K562 (cell line): Measurements from ENCODE around the gene CFAP410. TPM values are rescaled to one million over a fixed set of nuclear protein-coding genes. Genes with fewer than 3 reads are reported as not detected.

ENCODE experiments used
- CBX3 ChIP-seq, 2 experiments: IDR thresholded peaks; 1 replicate in 1 of 2; 2 replicates in 1 of 2; pipeline ENCODE4 v1.6.1; 2012; ENCODE audit warnings: inconsistent platforms in 2 of 2, low read length in 2 of 2, borderline replicate concordance in 1 of 2, control low read depth in 1 of 2
- CEBPB ChIP-seq: fragments of 450-650 bp; IDR thresholded peaks from 2 replicates; pipeline ENCODE4 v1.6.1; 2016; ENCODE audit warnings: missing genetic modification characterization, missing compliant biosample characterization
- FIP1L1 ChIP-seq: fragments of 200-400 bp; formaldehyde crosslinking; IDR thresholded peaks from 2 replicates; pipeline ENCODE4 v1.6.1; 2018; ENCODE audit warnings: mild to moderate bottlenecking, low read depth, low read length; ENCODE audit not compliant: poor library complexity, severe bottlenecking
- FOXK2 ChIP-seq, 2 experiments: fragments of 450-650 bp; IDR thresholded peaks in 1 of 2; conservative IDR thresholded peaks in 1 of 2; 2 replicates each; pipeline ENCODE4 v1.6.1; 2016; ENCODE audit warnings: low read depth in 2 of 2, mild to moderate bottlenecking in 1 of 2
- GABPA ChIP-seq: fragments of 200-800 bp; sonication (Bioruptor generic); conservative IDR thresholded peaks from 2 replicates; pipeline ENCODE4 v1.6.1; 2016; ENCODE audit warnings: low read depth, missing genetic modification characterization, missing compliant biosample characterization
- HMBOX1 ChIP-seq: sonication (generic); IDR thresholded peaks from 2 replicates; pipeline ENCODE4 v1.6.1; 2016
- MIER1 ChIP-seq: fragments of 450-650 bp; IDR thresholded peaks from 2 replicates; pipeline ENCODE4 v1.6.1; 2016; ENCODE audit warnings: antibody characterized with exemption, mild to moderate bottlenecking, low read depth
- NR0B1 ChIP-seq: fragments of 450-650 bp; IDR thresholded peaks from one replicate; pipeline ENCODE4 v1.6.1; 2018; ENCODE audit warnings: mild to moderate bottlenecking, moderate library complexity; ENCODE audit not compliant: partially characterized antibody
- NR3C1 ChIP-seq: sonication (generic); formaldehyde crosslinking; IDR thresholded peaks from 2 replicates; pipeline ENCODE4 v1.8.1; 2022; ENCODE audit warnings: missing genetic modification reagents
- RBBP5 ChIP-seq: fragments of 200-600 bp; sonication (generic); IDR thresholded peaks from 2 replicates; pipeline ENCODE4 v1.6.1; 2012; ENCODE audit warnings: borderline replicate concordance, mild to moderate bottlenecking, low read length, control low read depth, inconsistent platforms; ENCODE audit not compliant: insufficient read depth, poor library complexity, severe bottlenecking
- RBM17 ChIP-seq: fragments of 200-400 bp; formaldehyde crosslinking; IDR thresholded peaks from 2 replicates; pipeline ENCODE4 v1.6.1; 2017; ENCODE audit warnings: low read depth, mild to moderate bottlenecking, low read length, borderline replicate concordance
- SAP30 ChIP-seq: fragments of 200-600 bp; sonication (generic); IDR thresholded peaks from 2 replicates; pipeline ENCODE4 v1.6.1; 2012; ENCODE audit warnings: borderline replicate concordance, low read depth, mild to moderate bottlenecking, moderate library complexity, low read length, control low read depth, inconsistent platforms; ENCODE audit not compliant: insufficient read depth, poor library complexity, severe bottlenecking
- SMAD4 ChIP-seq: fragments of 250-450 bp; sonication (Bioruptor Pico); conservative IDR thresholded peaks from 2 replicates; pipeline ENCODE4 v1.8.0; 2021; ENCODE audit warnings: inconsistent platforms, mild to moderate bottlenecking, moderate library complexity
- STAT5B ChIP-seq: fragments of 250-450 bp; sonication (Bioruptor Pico); IDR thresholded peaks from 2 replicates; pipeline ENCODE4 v1.8.0; 2021; ENCODE audit warnings: mild to moderate bottlenecking, inconsistent platforms
- TCFL5 ChIP-seq: fragments of 250-450 bp; sonication (Bioruptor Pico); conservative IDR thresholded peaks from 2 replicates; pipeline ENCODE4 v1.6.1; 2021; ENCODE audit warnings: mild to moderate bottlenecking, moderate library complexity, matching md5 sums
- U2AF2 ChIP-seq: fragments of 200-400 bp; formaldehyde crosslinking; optimal IDR thresholded peaks from 2 replicates; pipeline ENCODE3; 2017; ENCODE audit warnings: low read depth, mild to moderate bottlenecking, low read length
- ZC3H4 ChIP-seq: sonication (generic); formaldehyde crosslinking; IDR thresholded peaks from 2 replicates; pipeline ENCODE4 v1.9.0; 2021; ENCODE audit warnings: missing genetic modification reagents, borderline replicate concordance
- ZNF184 ChIP-seq: sonication (generic); formaldehyde crosslinking; IDR thresholded peaks from 2 replicates; pipeline ENCODE4 v1.5.0; 2020; ENCODE audit warnings: missing genetic modification reagents
- ZNF311 ChIP-seq: fragments of 250-450 bp; sonication (Bioruptor Pico); IDR thresholded peaks from 2 replicates; pipeline ENCODE4 v1.4.0; 2020; ENCODE audit warnings: mild to moderate bottlenecking, moderate library complexity
- ZNF79 ChIP-seq: fragments of 250-450 bp; sonication (Bioruptor Pico); IDR thresholded peaks from 2 replicates; pipeline ENCODE4 v1.4.0; 2020; ENCODE audit warnings: low read depth, mild to moderate bottlenecking, moderate library complexity
- polyA plus RNA-seq, 8 experiments: library from polyadenylated mRNA; depleted of rRNA in 4 of 8; stranded (reverse) in 5 of 8; unstranded in 3 of 8; fragments of >200 nt; fragmentation: Nextera tagmentation in 2 of 8; fragmentation: Illumina TruSeq in 1 of 8; extraction: Ambion mirVana in 2 of 8; extraction: Trizol in 1 of 8; gene quantifications; 2 replicates each; pipeline versions ENCODE4 v1.2.1 to v1.2.3, GENCODE V29; 2011 to 2014; ENCODE audit warnings: inconsistent platforms in 1 of 8, missing spikeins in 1 of 8
- total RNA-seq, 7 experiments: library from RNA; depleted of rRNA in 6 of 7; stranded (reverse); fragments of >200 nt in 6 of 7; fragmentation: Illumina TruSeq in 2 of 7; extraction: Trizol in 2 of 7; gene quantifications; 2 replicates each; pipeline versions ENCODE4 v1.2.1 to v1.2.3, GENCODE V29; 2011 to 2021; ENCODE audit warnings: low replicate concordance in 1 of 7
- TF ChIP-seq, protein P1 (sequence below): fragments of 250-450 bp; sonication (Bioruptor Pico); IDR thresholded peaks from 2 replicates; pipeline ENCODE4 v1.8.0; 2021; ENCODE audit warnings: mild to moderate bottlenecking, moderate library complexity
- TF ChIP-seq, protein P2 (sequence below): fragments of 450-650 bp; IDR thresholded peaks from 2 replicates; pipeline ENCODE4 v1.6.1; 2016; ENCODE audit warnings: missing biosample characterization, missing genetic modification characterization

Gene CFAP410
- total and polyA plus RNA-seq, 9 of the 15 experiments (the other 6 are each of a cell fraction or from before 2014, with no cell fraction given): 0.07 to 17.3 (median 2.3) TPM

- TF ChIP-seq, protein P1, sequence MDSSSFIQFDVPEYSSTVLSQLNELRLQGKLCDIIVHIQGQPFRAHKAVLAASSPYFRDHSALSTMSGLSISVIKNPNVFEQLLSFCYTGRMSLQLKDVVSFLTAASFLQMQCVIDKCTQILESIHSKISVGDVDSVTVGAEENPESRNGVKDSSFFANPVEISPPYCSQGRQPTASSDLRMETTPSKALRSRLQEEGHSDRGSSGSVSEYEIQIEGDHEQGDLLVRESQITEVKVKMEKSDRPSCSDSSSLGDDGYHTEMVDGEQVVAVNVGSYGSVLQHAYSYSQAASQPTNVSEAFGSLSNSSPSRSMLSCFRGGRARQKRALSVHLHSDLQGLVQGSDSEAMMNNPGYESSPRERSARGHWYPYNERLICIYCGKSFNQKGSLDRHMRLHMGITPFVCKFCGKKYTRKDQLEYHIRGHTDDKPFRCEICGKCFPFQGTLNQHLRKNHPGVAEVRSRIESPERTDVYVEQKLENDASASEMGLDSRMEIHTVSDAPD (CRISPR knock-in tag): no peak
- peak; percentile 64 for TF ChIP-seq GABPA
- TF ChIP-seq SMAD4 (CRISPR knock-in tag): no peak
- TF ChIP-seq MIER1: no peak
- TF ChIP-seq FOXK2 (conservative IDR thresholded peaks at IDR 0.05 in 1 of 2, IDR thresholded peaks at IDR 0.05 in 1 of 2; ENCODE audit: low read depth in 2 of 2): no peak
- no peak for TF ChIP-seq CBX3 (IDR thresholded peaks at IDR 0.05; ENCODE audit: borderline replicate concordance in 1 of 2, low read length in 2 of 2)
- no peak for TF ChIP-seq RBM17
- TF ChIP-seq FIP1L1: peak; percentile 32
- no peak for TF ChIP-seq ZNF184 (CRISPR knock-in tag)
- no peak for TF ChIP-seq ZNF311 (CRISPR knock-in tag)
- no peak for TF ChIP-seq CEBPB (tag)
- no peak for TF ChIP-seq TCFL5
- TF ChIP-seq HMBOX1: no peak
- TF ChIP-seq U2AF2: no peak
- peak; percentile 71 for TF ChIP-seq SAP30
- TF ChIP-seq ZNF79: no peak
- no peak for TF ChIP-seq STAT5B (CRISPR knock-in tag)
- TF ChIP-seq ZC3H4 (CRISPR knock-in tag): no peak
- TF ChIP-seq RBBP5: no peak
- TF ChIP-seq NR0B1: no peak
- 0 out of 2 replicates have a peak, but pooled peaks have one; percentile 48 for TF ChIP-seq NR3C1 (CRISPR knock-in tag)
- TF ChIP-seq, protein P2, sequence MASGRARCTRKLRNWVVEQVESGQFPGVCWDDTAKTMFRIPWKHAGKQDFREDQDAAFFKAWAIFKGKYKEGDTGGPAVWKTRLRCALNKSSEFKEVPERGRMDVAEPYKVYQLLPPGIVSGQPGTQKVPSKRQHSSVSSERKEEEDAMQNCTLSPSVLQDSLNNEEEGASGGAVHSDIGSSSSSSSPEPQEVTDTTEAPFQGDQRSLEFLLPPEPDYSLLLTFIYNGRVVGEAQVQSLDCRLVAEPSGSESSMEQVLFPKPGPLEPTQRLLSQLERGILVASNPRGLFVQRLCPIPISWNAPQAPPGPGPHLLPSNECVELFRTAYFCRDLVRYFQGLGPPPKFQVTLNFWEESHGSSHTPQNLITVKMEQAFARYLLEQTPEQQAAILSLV (tag): no peak
- TF ChIP-seq, all 486 proteins: peak for 50
These were observed 38.8 kb downstream of the CFAP410 start (continued) for GRCh38 chr21:44300262-44300959.
